Measurements from ENCODE around the gene TNNI2.

TNNI2 gene

DNA sequence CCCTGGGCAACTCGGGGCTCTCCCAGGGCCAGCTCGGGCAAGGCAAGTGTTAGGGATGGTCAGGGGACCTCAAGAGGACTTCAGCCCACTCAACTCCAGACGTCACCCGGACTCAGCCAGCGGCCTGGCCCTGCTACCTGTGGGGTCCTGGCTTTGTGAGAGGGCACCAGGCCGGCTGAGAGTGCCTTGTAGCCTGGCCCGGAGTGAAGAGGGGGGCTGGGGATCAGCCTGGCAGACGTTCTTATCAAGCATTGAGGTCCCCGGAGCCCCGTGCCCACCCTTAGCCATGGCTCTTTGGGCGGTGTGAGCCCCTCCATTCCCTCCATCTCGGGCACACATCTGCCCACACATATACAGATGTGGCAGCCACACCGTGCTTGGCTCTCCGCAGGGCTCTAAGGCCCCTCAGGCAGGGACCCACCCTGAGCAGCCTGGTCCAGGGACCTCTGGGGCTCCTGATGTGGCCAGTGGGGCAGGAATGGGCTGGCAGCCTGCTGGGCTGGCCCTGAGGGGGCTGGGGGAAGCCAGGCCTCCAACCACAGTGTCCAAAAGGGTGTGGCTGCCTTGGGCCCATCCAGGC is 29.4 kb downstream of the TNNI2 start:
- H3K4me3 ChIP-seq (replicated peaks in 1 of 2; ENCODE audit: low read depth in 2 of 2, low read length in 2 of 2), result no peak overlapping the region
- DNase-seq (ENCODE audit: low read depth in 2 of 2), result no peak
- TF ChIP-seq CTCF (IDR thresholded peaks at IDR 0.05; ENCODE audit: low read depth, low read length), result no peak

GRCh38 chr11:1868636-1869291 is 30.0 kb downstream of the TNNI2 start:
- no peak for TF ChIP-seq CTCF (IDR thresholded peaks at IDR 0.05; ENCODE audit: low read depth, low read length)
- H3K4me3 ChIP-seq (replicated peaks in 1 of 2; ENCODE audit: low read depth in 2 of 2, low read length in 2 of 2), result no peak overlapping the region
- no peak for DNase-seq (ENCODE audit: low read depth in 2 of 2)

DNA sequence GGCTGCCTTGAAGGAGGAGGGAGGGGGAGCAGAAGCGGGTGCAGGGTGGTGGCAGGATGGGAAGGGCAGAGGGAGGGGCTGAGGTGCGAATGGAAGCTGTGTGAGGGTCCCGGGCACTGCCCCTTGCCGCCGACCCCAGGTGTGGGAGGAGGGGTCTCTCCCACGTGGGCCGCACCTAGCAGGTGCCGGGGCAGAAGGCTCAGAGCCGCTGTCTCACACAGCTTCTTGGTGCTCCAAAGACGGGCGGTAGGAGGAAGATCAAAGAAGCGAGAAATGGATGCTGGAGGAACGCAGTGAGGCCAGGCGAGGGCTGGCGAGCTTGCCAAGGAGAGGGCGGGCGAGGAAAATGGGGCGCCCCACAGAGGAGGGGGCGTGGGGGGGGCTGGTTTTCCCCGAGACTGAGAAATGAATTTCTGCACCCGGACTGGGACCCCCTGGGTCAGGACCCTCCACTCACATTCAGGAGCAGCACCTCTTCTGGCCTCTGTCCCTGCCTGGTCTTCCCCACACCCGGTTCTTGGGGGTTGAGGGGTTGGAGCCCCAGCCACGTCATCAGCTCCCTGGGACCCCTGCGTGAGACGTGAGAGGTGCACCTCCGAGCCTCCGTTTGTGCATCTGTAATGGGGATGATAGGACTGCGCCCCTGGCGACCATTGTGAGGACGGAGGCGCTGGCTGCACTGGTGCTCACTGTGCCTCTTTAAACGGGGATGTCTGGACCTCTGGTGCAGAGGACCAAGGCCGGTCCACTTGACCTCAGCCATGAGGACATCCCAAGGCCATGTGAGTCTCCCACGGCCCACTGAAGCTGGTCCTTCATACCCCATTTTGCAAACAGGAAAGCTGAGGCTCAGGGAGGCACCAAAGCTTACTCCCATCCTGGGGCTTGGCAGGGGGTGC is 30.9 kb downstream of the TNNI2 start:
- peak; percentile 46 for TF ChIP-seq CTCF (IDR thresholded peaks at IDR 0.05; ENCODE audit: low read depth, low read length)
- no peak overlapping the region for H3K4me3 ChIP-seq (replicated peaks in 1 of 2; ENCODE audit: low read depth in 2 of 2, low read length in 2 of 2)
- DNase-seq (ENCODE audit: low read depth in 2 of 2), result no peak

GRCh38 chr11:1870326-1870696 is 31.5 kb downstream of the TNNI2 start:
- H3K4me3 ChIP-seq (replicated peaks in 1 of 2; ENCODE audit: low read depth in 2 of 2, low read length in 2 of 2), result no peak overlapping the region
- no peak for DNase-seq (ENCODE audit: low read depth in 2 of 2)
- no peak for TF ChIP-seq CTCF (IDR thresholded peaks at IDR 0.05; ENCODE audit: low read depth, low read length)

DNA sequence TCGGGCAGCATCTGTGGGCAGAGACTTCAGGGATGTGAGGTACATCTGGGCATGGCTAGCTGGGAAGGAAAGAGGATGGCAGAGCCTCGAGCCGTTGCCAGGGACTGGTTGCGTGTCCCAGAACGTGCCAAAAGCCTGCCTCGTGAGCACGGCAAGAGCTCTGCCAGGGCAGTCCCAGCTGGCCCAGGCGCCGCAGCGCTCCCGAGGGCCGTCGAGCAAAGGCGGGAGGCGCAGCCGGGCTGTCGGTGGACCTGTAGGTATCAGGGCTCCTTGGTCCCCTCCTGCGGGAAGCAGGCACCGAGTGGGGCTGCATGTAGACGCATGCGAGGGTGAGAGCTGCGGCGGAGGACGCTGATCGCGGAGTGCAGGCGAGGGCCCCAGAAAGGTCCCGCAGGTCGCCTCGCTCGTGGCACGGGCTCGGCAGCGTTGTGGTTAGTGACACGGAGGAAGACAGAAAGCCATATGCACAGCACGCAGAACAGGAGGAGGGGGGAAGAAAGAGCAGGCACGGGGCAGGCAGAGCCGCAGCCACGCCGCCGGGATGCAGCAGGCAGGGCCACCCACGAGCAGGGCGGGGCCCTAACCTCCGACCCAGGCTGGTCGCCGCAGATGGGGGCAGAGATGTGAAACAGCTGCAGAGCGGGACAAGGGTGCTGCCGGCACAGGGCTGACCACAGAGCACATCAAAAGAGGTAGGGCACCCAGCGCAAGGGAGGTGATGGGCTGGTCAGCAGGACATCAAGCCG is 32.1 kb downstream of the TNNI2 start:
- no peak for DNase-seq (ENCODE audit: low read depth in 2 of 2)
- TF ChIP-seq CTCF (IDR thresholded peaks at IDR 0.05; ENCODE audit: low read depth, low read length), result no peak
- peak overlapping the region in 1 of 2 donors; percentile 2 for H3K4me3 ChIP-seq (replicated peaks in 1 of 2; ENCODE audit: low read depth in 2 of 2, low read length in 2 of 2)

- no peak overlapping the region for H3K4me3 ChIP-seq (replicated peaks in 1 of 2; ENCODE audit: low read depth in 2 of 2, low read length in 2 of 2)
- no peak for DNase-seq (ENCODE audit: low read depth in 2 of 2)
- no peak for TF ChIP-seq CTCF (IDR thresholded peaks at IDR 0.05; ENCODE audit: low read depth, low read length)
These were observed 32.8 kb downstream of the TNNI2 start for GRCh38 chr11:1871531-1871930.

All from cardiac fibroblast (primary cell).